Ramos (cell line): ENCODE results near the gene GLIS2.

Experiments
- in situ Hi-C: fragments of 300-500 bp; cut with MboI; formaldehyde crosslinking; loops from one replicate; pipeline ENCODE4 v1.14.3; 2022; ENCODE audit warnings: low sequenced_read_pairs; ENCODE audit not compliant: unreplicated experiment

GLIS2 gene

GRCh38 chr16:4318451-4318910 is 2.6 kb downstream of the GLIS2 start:
- in situ Hi-C loops, result no loop called here

GRCh38 chr16:4318967-4319366 is 3.1 kb downstream of the GLIS2 start:
- in situ Hi-C loops, result no loop called here

- in situ Hi-C loops, result loop anchor here (10.0 kb wide), 1 partner anchor 125 kb away; no protein-coding TSS in a partner anchor
Observed at GRCh38 chr16:4319454-4320421, 3.9 kb downstream of the GLIS2 start.

- in situ Hi-C loops, result loop anchor here (10.0 kb wide), 1 partner anchor 126 kb away; no protein-coding TSS in a partner anchor
Observed at GRCh38 chr16:4320571-4321137, 4.8 kb downstream of the GLIS2 start.

GRCh38 chr16:4321286-4322120 is 5.6 kb downstream of the GLIS2 start:
- in situ Hi-C loops, result loop anchor here (10.0 kb wide), 1 partner anchor 127 kb away; no protein-coding TSS in a partner anchor

- in situ Hi-C loops, result loop anchor here (10.0 kb wide), 1 partner anchor 128 kb away; no protein-coding TSS in a partner anchor
Observed at GRCh38 chr16:4322121-4323052, 6.5 kb downstream of the GLIS2 start.

- in situ Hi-C loops, result loop anchor here (10.0 kb wide), 1 partner anchor 128 kb away; no protein-coding TSS in a partner anchor
Observed at GRCh38 chr16:4323071-4323844, 7.4 kb downstream of the GLIS2 start.

GRCh38 chr16:4323845-4324488 is 8.1 kb downstream of the GLIS2 start:
- in situ Hi-C loops, result loop anchor here (10.0 kb wide), 1 partner anchor 129 kb away; no protein-coding TSS in a partner anchor

GRCh38 chr16:4324492-4325252 is 8.8 kb downstream of the GLIS2 start:
- in situ Hi-C loops, result loop anchor here (10.0 kb wide), 1 partner anchor 130 kb away; no protein-coding TSS in a partner anchor

- in situ Hi-C loops, result loop anchor here (10.0 kb wide), 1 partner anchor 131 kb away; no protein-coding TSS in a partner anchor
Observed at GRCh38 chr16:4325253-4325758, 9.4 kb downstream of the GLIS2 start.

- in situ Hi-C loops, result loop anchor here (10.0 kb wide), 1 partner anchor 133 kb away; no protein-coding TSS in a partner anchor
Observed at GRCh38 chr16:4327386-4328045, 11.6 kb downstream of the GLIS2 start.

- in situ Hi-C loops, result loop anchor here (10.0 kb wide), 1 partner anchor 133 kb away; no protein-coding TSS in a partner anchor
Observed at GRCh38 chr16:4328046-4328781, 12.3 kb downstream of the GLIS2 start.

GRCh38 chr16:4328782-4329775 is 13.2 kb downstream of the GLIS2 start:
- in situ Hi-C loops, result loop anchor here (10.0 kb wide), 1 partner anchor 134 kb away; no protein-coding TSS in a partner anchor

- in situ Hi-C loops, result loop anchor here (5.0 kb wide), 1 partner anchor 38 kb away; no protein-coding TSS in a partner anchor
Observed at GRCh38 chr16:4330277-4330874, 14.5 kb downstream of the GLIS2 start.
